Lower leg skin (tissue), 3 donors: ENCODE results near the gene DHRS7B.

Experiments used
- POLR2A ChIP-seq, 2 donors: fragments of 450-650 bp; IDR thresholded peaks; one replicate each; pipeline ENCODE4 v1.6.1; 2016 to 2017; ENCODE audit warnings: antibody characterized with exemption in 2 of 2, mild to moderate bottlenecking in 1 of 2, moderate library complexity in 1 of 2
- TF ChIP-seq, protein P1 (sequence below), 3 donors: fragments of 450-650 bp; IDR thresholded peaks; one replicate each; pipeline ENCODE4 v1.5.1; 2016; ENCODE audit warnings: antibody characterized with exemption in 3 of 3, mild to moderate bottlenecking in 3 of 3, moderate library complexity in 2 of 3

DNA sequence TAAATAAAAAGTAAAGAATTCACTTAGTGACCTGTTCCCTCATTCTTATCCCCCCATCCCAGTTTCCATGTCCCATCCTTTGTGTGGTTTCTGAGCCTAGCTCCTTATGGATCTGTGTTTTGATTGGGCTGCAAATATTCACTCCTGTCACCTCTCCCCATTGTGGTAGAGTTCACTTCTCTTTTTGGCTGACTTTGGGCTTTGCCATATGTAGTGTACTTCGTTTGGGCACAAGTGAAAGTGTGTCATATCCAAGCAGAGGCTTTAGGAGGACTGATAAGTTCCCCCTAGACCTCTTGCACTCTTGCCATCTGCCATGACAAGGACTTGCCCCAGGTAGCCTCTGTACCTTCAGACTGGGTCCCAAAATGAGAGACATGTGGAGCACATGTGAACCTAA lies 13.0 kb upstream of the DHRS7B start:
- TF ChIP-seq, protein P1, sequence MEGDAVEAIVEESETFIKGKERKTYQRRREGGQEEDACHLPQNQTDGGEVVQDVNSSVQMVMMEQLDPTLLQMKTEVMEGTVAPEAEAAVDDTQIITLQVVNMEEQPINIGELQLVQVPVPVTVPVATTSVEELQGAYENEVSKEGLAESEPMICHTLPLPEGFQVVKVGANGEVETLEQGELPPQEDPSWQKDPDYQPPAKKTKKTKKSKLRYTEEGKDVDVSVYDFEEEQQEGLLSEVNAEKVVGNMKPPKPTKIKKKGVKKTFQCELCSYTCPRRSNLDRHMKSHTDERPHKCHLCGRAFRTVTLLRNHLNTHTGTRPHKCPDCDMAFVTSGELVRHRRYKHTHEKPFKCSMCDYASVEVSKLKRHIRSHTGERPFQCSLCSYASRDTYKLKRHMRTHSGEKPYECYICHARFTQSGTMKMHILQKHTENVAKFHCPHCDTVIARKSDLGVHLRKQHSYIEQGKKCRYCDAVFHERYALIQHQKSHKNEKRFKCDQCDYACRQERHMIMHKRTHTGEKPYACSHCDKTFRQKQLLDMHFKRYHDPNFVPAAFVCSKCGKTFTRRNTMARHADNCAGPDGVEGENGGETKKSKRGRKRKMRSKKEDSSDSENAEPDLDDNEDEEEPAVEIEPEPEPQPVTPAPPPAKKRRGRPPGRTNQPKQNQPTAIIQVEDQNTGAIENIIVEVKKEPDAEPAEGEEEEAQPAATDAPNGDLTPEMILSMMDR (IDR thresholded peaks at IDR 0.05), result no peak
- TF ChIP-seq POLR2A (IDR thresholded peaks at IDR 0.05), result no peak
